Measurements from ENCODE around the gene PHF21B.
A peak's percentile ranks its signal among the peaks of the same experiment; 100 is the strongest.

PHF21B gene

GRCh38 chr22:45006964-45007390 lies 2.8 kb downstream of the PHF21B start:
- no peak overlapping the region for H2BK5ac ChIP-seq (ENCODE audit: low read depth, low read length, poor library complexity, severe bottlenecking)
- H3K4me2 ChIP-seq (ENCODE audit: low read length, poor library complexity, severe bottlenecking): peak overlapping the region; percentile 22
- no peak overlapping the region for H2AK5ac ChIP-seq (ENCODE audit: low read length, severe bottlenecking)
- H3K27ac ChIP-seq (ENCODE audit: low read length, poor library complexity, severe bottlenecking): no peak overlapping the region
- no peak overlapping the region for H2BK15ac ChIP-seq (ENCODE audit: low read depth, poor library complexity, severe bottlenecking)
- H3K9me3 ChIP-seq (ENCODE audit: control insufficient read depth, low read length): no peaks in the 10 kb centered on the region
- no peak overlapping the region for H2BK12ac ChIP-seq (ENCODE audit: low read length in 2 of 2)
- no peak overlapping the region for H3K4ac ChIP-seq (ENCODE audit: low read depth in 1 of 2, low read length in 2 of 2)
- no peak overlapping the region for H4K8ac ChIP-seq (ENCODE audit: low read length)
- no peak overlapping the region for H2BK120ac ChIP-seq (ENCODE audit: low read depth, low read length)
- H2AFZ ChIP-seq (ENCODE audit: low read depth, low read length): no peak overlapping the region
- no peak overlapping the region for H3K23ac ChIP-seq (ENCODE audit: low read length in 2 of 2)
- no peak overlapping the region for H3K9ac ChIP-seq (ENCODE audit: low read length)
- no peak overlapping the region for H4K91ac ChIP-seq (ENCODE audit: low read length)
- DNase-seq: no peak
- no peak overlapping the region for H3K14ac ChIP-seq (ENCODE audit: low read length in 2 of 2)
- H3K27me3 ChIP-seq (ENCODE audit: control insufficient read depth in 1 of 2, insufficient read depth in 1 of 2, low read length in 2 of 2): peaks cover 67 to 70% of the 10 kb centered on the region in 2 experiments
- H3K18ac ChIP-seq (ENCODE audit: low read depth in 1 of 2, low read length in 2 of 2): no peak overlapping the region
- no peak overlapping the region for H3K4me3 ChIP-seq (ENCODE audit: insufficient read depth in 1 of 2, low read depth in 1 of 2, low read length in 2 of 2)
- H3K79me1 ChIP-seq (replicated peaks; ENCODE audit: low read length, poor library complexity, severe bottlenecking): no peaks in the 10 kb centered on the region
- H3K36me3 ChIP-seq (ENCODE audit: control insufficient read depth in 1 of 2, insufficient read depth in 2 of 2, low read depth in 1 of 2, low read length in 2 of 2): no peaks in the 10 kb centered on the region
- H3K4me1 ChIP-seq (ENCODE audit: control insufficient read depth, insufficient read depth, low read depth, low read length): peaks cover 26% of the 10 kb centered on the region
- WGBS: under 1% methylated on average over 29 of the region's 44 CpGs

DNA sequence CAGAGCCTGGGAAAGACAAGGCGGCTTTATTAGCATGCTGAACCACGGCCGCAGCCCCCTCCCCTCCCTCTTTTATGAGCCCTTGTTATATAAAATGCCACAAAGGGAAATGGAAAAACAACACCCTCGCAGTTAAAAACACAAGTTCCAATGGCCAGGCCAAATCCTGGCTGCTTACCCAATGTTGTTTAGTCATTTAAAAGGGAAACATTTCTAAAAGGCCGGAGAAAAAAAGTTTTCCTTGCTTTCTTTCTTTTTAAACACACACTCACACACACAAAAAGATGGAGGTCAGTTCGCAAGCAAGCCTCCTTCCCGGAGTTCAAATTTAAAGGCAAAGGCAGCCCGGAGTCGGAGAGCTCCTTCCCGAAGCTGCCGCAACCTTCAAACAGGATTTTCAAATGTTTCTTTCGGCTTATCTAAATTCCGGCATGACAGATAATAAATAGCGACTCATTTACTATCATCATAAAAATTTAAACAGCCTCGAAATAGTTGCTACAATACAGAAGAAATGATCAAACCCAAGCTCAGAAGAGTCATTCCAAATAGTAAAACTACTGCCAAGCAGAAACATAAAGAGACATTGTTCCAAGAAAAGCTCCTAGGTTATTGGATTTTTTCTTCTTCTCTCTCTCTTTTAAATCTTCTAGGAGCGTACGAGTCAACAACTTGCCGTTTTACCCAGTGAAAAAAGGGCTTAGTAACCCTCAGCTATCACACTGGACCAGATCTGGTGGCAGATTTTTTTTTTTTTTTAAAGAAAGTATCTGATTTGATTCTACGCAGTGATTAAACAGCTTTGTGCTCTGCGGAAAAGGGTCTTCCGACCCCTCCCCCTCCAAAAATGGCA lies 3.5 kb downstream of the PHF21B start:
- no peak overlapping the region for H2AFZ ChIP-seq (ENCODE audit: low read depth, low read length)
- no peak overlapping the region for H2BK15ac ChIP-seq (ENCODE audit: low read depth, poor library complexity, severe bottlenecking)
- no peak overlapping the region for H3K27ac ChIP-seq (ENCODE audit: low read length, poor library complexity, severe bottlenecking)
- no peak overlapping the region for H4K91ac ChIP-seq (ENCODE audit: low read length)
- no peak overlapping the region for H3K4me2 ChIP-seq (ENCODE audit: low read length, poor library complexity, severe bottlenecking)
- H2BK120ac ChIP-seq (ENCODE audit: low read depth, low read length): no peak overlapping the region
- H2BK5ac ChIP-seq (ENCODE audit: low read depth, low read length, poor library complexity, severe bottlenecking): no peak overlapping the region
- no peak overlapping the region for H3K4ac ChIP-seq (ENCODE audit: low read depth in 1 of 2, low read length in 2 of 2)
- H2BK12ac ChIP-seq (ENCODE audit: low read length in 2 of 2): no peak overlapping the region
- no peak overlapping the region for H3K18ac ChIP-seq (ENCODE audit: low read depth in 1 of 2, low read length in 2 of 2)
- H3K4me1 ChIP-seq (ENCODE audit: control insufficient read depth, insufficient read depth, low read depth, low read length): peaks cover 26% of the 10 kb centered on the region
- H2AK5ac ChIP-seq (ENCODE audit: low read length, severe bottlenecking): no peak overlapping the region
- H3K23ac ChIP-seq (ENCODE audit: low read length in 2 of 2): no peak overlapping the region
- no peak overlapping the region for H3K4me3 ChIP-seq (ENCODE audit: insufficient read depth in 1 of 2, low read depth in 1 of 2, low read length in 2 of 2)
- H3K9me3 ChIP-seq (ENCODE audit: control insufficient read depth, low read length): no peaks in the 10 kb centered on the region
- H4K8ac ChIP-seq (ENCODE audit: low read length): no peak overlapping the region
- H3K36me3 ChIP-seq (ENCODE audit: control insufficient read depth in 1 of 2, insufficient read depth in 2 of 2, low read depth in 1 of 2, low read length in 2 of 2): no peaks in the 10 kb centered on the region
- no peaks in the 10 kb centered on the region for H3K79me1 ChIP-seq (replicated peaks; ENCODE audit: low read length, poor library complexity, severe bottlenecking)
- 6% methylated on average over 20 of the region's 21 CpGs for WGBS
- H3K9ac ChIP-seq (ENCODE audit: low read length): no peak overlapping the region
- no peak overlapping the region for H3K14ac ChIP-seq (ENCODE audit: low read length in 2 of 2)
- H3K27me3 ChIP-seq (ENCODE audit: control insufficient read depth in 1 of 2, insufficient read depth in 1 of 2, low read length in 2 of 2): peaks cover 61 to 63% of the 10 kb centered on the region in 2 experiments
- no peak for DNase-seq

DNA sequence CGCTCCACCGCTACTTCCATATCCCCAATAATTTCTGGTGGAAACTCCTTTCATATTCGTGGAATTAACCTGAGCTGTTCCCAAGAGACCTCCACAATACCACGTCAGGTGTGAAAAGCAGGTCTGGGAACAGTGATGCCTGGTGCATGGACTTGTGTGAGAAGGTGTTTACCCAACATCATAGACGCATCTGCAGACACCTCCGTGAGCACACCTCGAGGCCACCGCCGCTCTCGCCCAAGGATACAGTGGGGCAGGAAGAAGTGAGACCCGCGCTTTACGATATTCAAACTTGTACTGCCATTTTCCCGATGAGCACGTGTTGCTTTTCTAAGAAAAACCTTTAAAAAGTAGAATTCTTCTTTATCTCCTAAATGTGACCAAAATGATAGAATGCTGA lies 8.2 kb downstream of the PHF21B start:
- no peak overlapping the region for H2BK12ac ChIP-seq (ENCODE audit: low read length in 2 of 2)
- WGBS: 89% methylated on average over 15 of the region's 15 CpGs

DNA sequence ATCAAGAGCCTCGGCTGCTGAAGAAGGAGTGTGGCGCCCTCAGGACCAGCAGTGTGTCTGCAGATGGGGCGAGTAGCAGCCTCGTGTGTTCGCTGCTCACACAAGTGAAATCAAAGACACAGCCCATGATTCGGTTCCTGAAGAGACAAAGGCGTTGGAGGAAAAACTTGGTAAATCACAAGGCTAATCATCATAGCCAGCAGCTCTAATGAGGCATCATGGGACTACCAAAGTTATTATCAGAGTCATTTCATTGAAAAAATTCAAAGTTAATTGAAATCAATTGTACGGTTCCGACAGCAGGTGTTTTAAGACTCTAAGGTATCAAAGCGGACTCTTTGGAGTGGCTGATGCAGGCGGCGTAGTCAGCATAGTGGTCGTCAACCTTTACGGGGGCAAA lies 9.5 kb downstream of the PHF21B start:
- H3K4me2 ChIP-seq (ENCODE audit: low read length, poor library complexity, severe bottlenecking): no peak overlapping the region
- no peak overlapping the region for H4K91ac ChIP-seq (ENCODE audit: low read length)
- no peaks in the 10 kb centered on the region for H3K79me1 ChIP-seq (replicated peaks; ENCODE audit: low read length, poor library complexity, severe bottlenecking)
- no peak overlapping the region for H2AK5ac ChIP-seq (ENCODE audit: low read length, severe bottlenecking)
- no peak overlapping the region for H4K8ac ChIP-seq (ENCODE audit: low read length)
- H3K4me3 ChIP-seq (ENCODE audit: insufficient read depth in 1 of 2, low read depth in 1 of 2, low read length in 2 of 2): no peak overlapping the region
- no peak overlapping the region for H2BK12ac ChIP-seq (ENCODE audit: low read length in 2 of 2)
- no peaks in the 10 kb centered on the region for H3K36me3 ChIP-seq (ENCODE audit: control insufficient read depth in 1 of 2, insufficient read depth in 2 of 2, low read depth in 1 of 2, low read length in 2 of 2)
- peaks cover 27 to 80% of the 10 kb centered on the region in 2 experiments for H3K27me3 ChIP-seq (ENCODE audit: control insufficient read depth in 1 of 2, insufficient read depth in 1 of 2, low read length in 2 of 2)
- H3K9me3 ChIP-seq (ENCODE audit: control insufficient read depth, low read length): no peaks in the 10 kb centered on the region
- no peak overlapping the region for H3K4ac ChIP-seq (ENCODE audit: low read depth in 1 of 2, low read length in 2 of 2)
- no peak overlapping the region for H3K23ac ChIP-seq (ENCODE audit: low read length in 2 of 2)
- H2BK5ac ChIP-seq (ENCODE audit: low read depth, low read length, poor library complexity, severe bottlenecking): no peak overlapping the region
- H2BK15ac ChIP-seq (ENCODE audit: low read depth, poor library complexity, severe bottlenecking): no peak overlapping the region
- no peak overlapping the region for H3K9ac ChIP-seq (ENCODE audit: low read length)
- no peak overlapping the region for H3K14ac ChIP-seq (ENCODE audit: low read length in 2 of 2)
- 90% methylated on average over 14 of the region's 14 CpGs for WGBS
- no peak overlapping the region for H3K18ac ChIP-seq (ENCODE audit: low read depth in 1 of 2, low read length in 2 of 2)
- no peaks in the 10 kb centered on the region for H3K4me1 ChIP-seq (ENCODE audit: control insufficient read depth, insufficient read depth, low read depth, low read length)
- no peak for DNase-seq
- no peak overlapping the region for H2AFZ ChIP-seq (ENCODE audit: low read depth, low read length)
- H3K27ac ChIP-seq (ENCODE audit: low read length, poor library complexity, severe bottlenecking): no peak overlapping the region
- no peak overlapping the region for H2BK120ac ChIP-seq (ENCODE audit: low read depth, low read length)

More for the DNA sequence above, 8.2 kb downstream of the PHF21B start:
- Histone ChIP-seq H2BK120ac (ENCODE audit: low read depth, low read length) (no peak overlapping the region), H2AFZ (ENCODE audit: low read depth, low read length) (no peak overlapping the region), H3K27me3 (ENCODE audit: control insufficient read depth in 1 of 2, insufficient read depth in 1 of 2, low read length in 2 of 2) (peaks cover 34 to 81% of the 10 kb centered on the region in 2 experiments), H3K4me3 (ENCODE audit: insufficient read depth in 1 of 2, low read depth in 1 of 2, low read length in 2 of 2) (no peak overlapping the region), H3K4me1 (ENCODE audit: control insufficient read depth, insufficient read depth, low read depth, low read length) (no peaks in the 10 kb centered on the region), H3K18ac (ENCODE audit: low read depth in 1 of 2, low read length in 2 of 2) (no peak overlapping the region), H3K4ac (ENCODE audit: low read depth in 1 of 2, low read length in 2 of 2) (no peak overlapping the region), H2BK5ac (ENCODE audit: low read depth, low read length, poor library complexity, severe bottlenecking) (no peak overlapping the region), H2BK15ac (ENCODE audit: low read depth, poor library complexity, severe bottlenecking) (no peak overlapping the region), H3K9ac (ENCODE audit: low read length) (no peak overlapping the region), H3K14ac (ENCODE audit: low read length in 2 of 2) (no peak overlapping the region), H3K27ac (ENCODE audit: low read length, poor library complexity, severe bottlenecking) (no peak overlapping the region), H4K91ac (ENCODE audit: low read length) (no peak overlapping the region), H2AK5ac (ENCODE audit: low read length, severe bottlenecking) (no peak overlapping the region), H3K23ac (ENCODE audit: low read length in 2 of 2) (no peak overlapping the region), H3K4me2 (ENCODE audit: low read length, poor library complexity, severe bottlenecking) (no peak overlapping the region), H3K79me1 (replicated peaks; ENCODE audit: low read length, poor library complexity, severe bottlenecking) (no peaks in the 10 kb centered on the region), H4K8ac (ENCODE audit: low read length) (no peak overlapping the region), H3K36me3 (ENCODE audit: control insufficient read depth in 1 of 2, insufficient read depth in 2 of 2, low read depth in 1 of 2, low read length in 2 of 2) (no peaks in the 10 kb centered on the region), H3K9me3 (ENCODE audit: control insufficient read depth, low read length) (no peaks in the 10 kb centered on the region)
- DNase-seq: no peak

Data from mesenchymal stem cell (in vitro differentiated cells and primary cell).